Measurements from ENCODE around the gene CCND1. TPM values are rescaled to one million over a fixed set of nuclear protein-coding genes. Genes with fewer than 3 reads are reported as not detected.

Gene CCND1
- total and polyA plus RNA-seq, 3 donors from 2014 or later: 8.8 to 16.4 (median 13.7) TPM

DNA sequence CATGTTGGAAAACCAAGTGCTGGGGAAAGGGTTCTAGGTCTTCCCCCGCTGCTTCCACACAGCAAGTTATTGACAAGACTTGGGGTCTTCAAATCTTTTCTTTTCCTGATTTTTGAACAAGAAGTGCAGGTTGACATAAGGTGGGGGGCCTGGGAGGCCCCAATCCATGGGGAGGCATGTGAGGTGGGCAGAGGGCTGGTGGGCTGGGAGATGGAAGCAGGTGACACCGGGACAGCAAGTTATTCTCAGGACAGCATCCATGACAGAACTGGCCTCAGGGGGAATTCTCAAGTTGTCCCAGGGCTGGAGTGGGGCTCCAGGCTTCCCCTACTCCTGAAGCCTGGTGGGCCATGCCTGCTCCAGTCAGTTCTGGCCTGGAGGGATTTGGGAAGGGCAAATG is 57.4 kb downstream of the CCND1 start:
- no peaks in the 10 kb centered on the region for H3K36me3 ChIP-seq (ENCODE audit: low read depth, missing control alignments)
- 93 to 94% methylated on average over 2 of the region's 2 CpGs for WGBS, 2 donors
- no peak overlapping the region for H3K4me3 ChIP-seq
- DNase-seq: no peak
- intact Hi-C loops (cut with DNase I; ENCODE audit: low total_unique reads): loop anchor here (10.0 kb wide), 1 partner anchor 186 kb away; no protein-coding TSS in a partner anchor
- H3K27me3 ChIP-seq: no peaks in the 10 kb centered on the region
- no peak overlapping the region for H3K27ac ChIP-seq
- no peak for TF ChIP-seq CTCF (IDR thresholded peaks at IDR 0.05)
- no peak for TF ChIP-seq POLR2A (IDR thresholded peaks at IDR 0.05)
- no peaks in the 10 kb centered on the region for H3K4me1 ChIP-seq
- H3K9me3 ChIP-seq: no peaks in the 10 kb centered on the region

DNA sequence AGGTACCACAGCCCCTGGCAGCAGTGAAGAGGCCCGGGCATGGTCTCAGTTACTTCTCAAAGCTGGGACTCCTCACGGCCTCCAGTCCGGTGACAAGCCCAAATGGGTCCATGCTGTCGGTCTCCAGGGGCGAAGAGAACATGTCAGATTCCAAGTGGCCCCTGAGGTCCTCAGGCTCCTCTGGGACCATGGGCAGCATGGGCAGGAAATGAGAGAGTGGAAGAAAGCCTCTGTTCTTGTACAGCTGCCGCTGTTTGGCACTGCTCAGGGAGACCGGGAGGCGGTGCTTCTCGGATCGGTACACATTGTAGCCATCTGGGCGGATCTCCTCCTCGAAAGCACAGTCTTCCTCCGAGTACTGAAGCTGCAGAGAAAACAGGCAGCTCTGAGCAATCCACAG is 58.3 kb downstream of the CCND1 start:
- H3K36me3 ChIP-seq (ENCODE audit: low read depth, missing control alignments): no peaks in the 10 kb centered on the region
- WGBS, 2 donors: 32 to 45% methylated on average over 13 of the region's 13 CpGs
- intact Hi-C loops (cut with DNase I; ENCODE audit: low total_unique reads): loop anchor here (10.0 kb wide), 1 partner anchor 186 kb away; no protein-coding TSS in a partner anchor
- no peaks in the 10 kb centered on the region for H3K9me3 ChIP-seq
- no peak overlapping the region for H3K27ac ChIP-seq
- H3K27me3 ChIP-seq: no peaks in the 10 kb centered on the region
- H3K4me1 ChIP-seq: no peaks in the 10 kb centered on the region
- DNase-seq: peak; percentile 72
- TF ChIP-seq POLR2A (IDR thresholded peaks at IDR 0.05): no peak
- no peak for TF ChIP-seq CTCF (IDR thresholded peaks at IDR 0.05)
- H3K4me3 ChIP-seq: no peak overlapping the region

DNA sequence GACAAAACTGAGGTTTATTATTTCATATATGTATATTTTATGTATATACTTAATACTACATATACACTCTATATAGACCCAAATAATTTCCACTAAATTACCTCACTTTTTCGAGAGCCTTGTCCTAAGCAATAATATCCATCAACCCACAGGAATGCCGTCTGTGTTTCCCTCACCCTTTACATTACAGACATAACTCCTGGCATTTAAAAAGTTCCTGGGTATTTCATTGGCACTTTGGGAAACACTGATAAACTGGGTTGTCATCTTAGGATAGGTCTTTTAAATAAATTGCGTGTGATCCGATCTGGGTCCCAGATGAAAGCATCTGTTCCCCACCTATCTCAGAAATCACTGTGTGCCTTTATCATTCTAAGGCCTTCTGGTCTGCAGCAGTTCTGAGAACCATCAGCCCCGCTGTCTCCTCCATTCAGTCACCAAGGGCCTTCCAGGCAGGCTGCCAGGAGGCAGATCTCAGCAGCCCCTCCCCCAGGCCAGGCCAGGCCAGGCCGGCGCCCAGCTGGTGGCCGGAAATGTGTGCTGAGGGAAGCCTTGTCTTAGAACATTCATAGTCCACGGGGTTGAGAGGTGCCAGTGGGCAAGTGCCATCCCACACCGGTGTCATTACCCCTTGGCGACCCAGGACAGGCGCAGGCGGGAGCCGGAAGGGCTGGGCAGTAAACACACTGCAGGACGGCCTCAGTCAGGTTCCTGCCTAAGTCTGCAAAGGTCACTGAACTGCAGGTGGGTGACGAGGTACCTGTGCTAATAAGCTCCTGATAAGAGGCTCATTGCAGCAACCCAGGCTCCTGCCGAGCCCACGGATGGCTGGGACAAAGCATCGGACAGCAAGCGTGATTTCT is 59.6 kb downstream of the CCND1 start:
- intact Hi-C loops (cut with DNase I; ENCODE audit: low total_unique reads): no loop called here
- H3K36me3 ChIP-seq (ENCODE audit: low read depth, missing control alignments): no peaks in the 10 kb centered on the region
- H3K27me3 ChIP-seq: no peaks in the 10 kb centered on the region
- H3K9me3 ChIP-seq: no peaks in the 10 kb centered on the region
- WGBS, 2 donors: 46 to 62% methylated on average over 18 to 20 of the region's 20 CpGs
- H3K4me1 ChIP-seq: no peaks in the 10 kb centered on the region
- peak; percentile 60 for DNase-seq
- no peak overlapping the region for H3K4me3 ChIP-seq
- TF ChIP-seq POLR2A (IDR thresholded peaks at IDR 0.05): no peak
- TF ChIP-seq CTCF (IDR thresholded peaks at IDR 0.05): no peak
- no peak overlapping the region for H3K27ac ChIP-seq

DNA sequence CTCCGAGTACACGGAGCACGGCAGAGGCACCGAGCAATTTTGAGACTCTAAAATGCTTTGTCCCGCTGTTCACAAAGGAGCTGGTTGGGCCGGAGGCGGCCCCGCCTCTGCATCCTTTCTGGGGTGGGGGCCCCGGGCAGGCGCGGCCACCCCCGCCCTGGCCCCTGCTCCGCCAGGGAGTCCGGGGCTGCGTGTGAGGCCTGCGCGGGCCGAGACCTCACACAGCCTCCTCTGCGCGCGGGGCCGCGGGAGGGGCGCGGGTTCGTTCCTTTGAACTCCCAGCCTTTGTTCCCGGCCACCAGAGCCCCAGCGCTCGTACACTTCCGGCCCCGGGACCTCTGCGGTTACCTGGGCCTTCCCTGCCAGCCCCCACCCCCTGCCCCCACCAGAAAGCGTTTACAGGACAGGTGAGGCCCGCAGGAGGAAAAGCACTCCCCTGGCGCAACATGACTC is 61.3 kb downstream of the CCND1 start:
- intact Hi-C loops (cut with DNase I; ENCODE audit: low total_unique reads): no loop called here
- H3K27me3 ChIP-seq: no peaks in the 10 kb centered on the region

More for the DNA sequence above, 61.3 kb downstream of the CCND1 start:
- 4 to 30% methylated on average over 7 to 32 of the region's 35 CpGs for WGBS, 2 donors
- peak overlapping the region in 1 of 2 donors; percentile 29 for H3K4me3 ChIP-seq
- DNase-seq: no peak
- H3K9me3 ChIP-seq: no peaks in the 10 kb centered on the region
- no peaks in the 10 kb centered on the region for H3K36me3 ChIP-seq (ENCODE audit: low read depth, missing control alignments)
- no peak for TF ChIP-seq POLR2A (IDR thresholded peaks at IDR 0.05)
- no peak for TF ChIP-seq CTCF (IDR thresholded peaks at IDR 0.05)
- H3K4me1 ChIP-seq: no peaks in the 10 kb centered on the region
- no peak overlapping the region for H3K27ac ChIP-seq
